Measurements from ENCODE around the gene C5AR1.
"Not testable (repeated sequence)": the region's sequence is repeated elsewhere in the genome, so short reads cannot be mapped to it uniquely, and the experiment has no call there.

The C5AR1 gene

GRCh38 chr19:47330466-47330869 lies 20.8 kb downstream of the C5AR1 start:
- no peak for TF ChIP-seq CTCF (IDR thresholded peaks at IDR 0.05; ENCODE audit: insufficient read depth, low read depth, low read length, missing control alignments)
- no peak overlapping the region for H3K4me3 ChIP-seq (ENCODE audit: low read depth, low read length)
- DNase-seq (ENCODE audit: low read depth), result no peak

DNA sequence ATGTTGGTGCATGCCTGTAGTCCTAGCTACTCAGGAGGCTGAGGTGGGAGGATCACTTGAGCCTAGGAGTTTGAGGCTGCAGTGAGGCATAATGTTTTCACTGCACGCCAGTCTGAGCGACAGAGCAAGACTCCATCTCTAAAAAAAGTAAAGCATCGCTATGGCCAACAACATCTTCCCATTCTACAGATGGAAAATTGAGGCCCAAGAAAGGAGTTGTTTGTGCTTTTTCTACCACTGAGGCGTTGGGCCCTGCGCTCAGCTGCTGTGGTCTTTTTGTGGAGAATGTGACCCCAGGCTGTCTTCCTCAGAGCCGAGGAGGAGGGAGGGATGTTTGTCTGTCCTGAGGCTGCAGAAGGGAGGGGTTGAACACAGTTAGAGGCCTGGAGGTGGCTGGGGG lies 21.8 kb downstream of the C5AR1 start:
- no peak for DNase-seq (ENCODE audit: low read depth)
- no peak for TF ChIP-seq CTCF (IDR thresholded peaks at IDR 0.05; ENCODE audit: insufficient read depth, low read depth, low read length, missing control alignments)
- H3K4me3 ChIP-seq (ENCODE audit: low read depth, low read length), result no peak overlapping the region

- no peak for DNase-seq (ENCODE audit: low read depth)
- no peak for TF ChIP-seq CTCF (IDR thresholded peaks at IDR 0.05; ENCODE audit: insufficient read depth, low read depth, low read length, missing control alignments)
- H3K4me3 ChIP-seq (ENCODE audit: low read depth, low read length), result no peak within 1 kb of the TSS
Measured at GRCh38 chr19:47331931-47332547, 22.4 kb downstream of the C5AR1 start, which contains the start of gene C5AR2. Gene C5AR2, plus strand, starts transcription at chr19:47332175. Its CDS starts 8,625 bp downstream, at chr19:47340800.

GRCh38 chr19:47336765-47337718 lies 27.4 kb downstream of the C5AR1 start:
- DNase-seq (ENCODE audit: low read depth), result peak; percentile 44
- H3K4me3 ChIP-seq (ENCODE audit: low read depth, low read length), result not testable (repeated sequence)

- no peak for TF ChIP-seq CTCF (IDR thresholded peaks at IDR 0.05; ENCODE audit: insufficient read depth, low read depth, low read length, missing control alignments)
- no peak for DNase-seq (ENCODE audit: low read depth)
- H3K4me3 ChIP-seq (ENCODE audit: low read depth, low read length), result no peak overlapping the region
Measured at GRCh38 chr19:47339196-47339880, 29.7 kb downstream of the C5AR1 start.

- no peak overlapping the region for H3K4me3 ChIP-seq (ENCODE audit: low read depth, low read length)
- DNase-seq (ENCODE audit: low read depth), result no peak
- TF ChIP-seq CTCF (IDR thresholded peaks at IDR 0.05; ENCODE audit: insufficient read depth, low read depth, low read length, missing control alignments), result no peak
Measured at GRCh38 chr19:47340477-47341208, 31.0 kb downstream of the C5AR1 start.

All from GM12865 (cell line).